GM18505 (cell line): ENCODE results near the gene CNOT2.

Experiments
- ATAC-seq: cut with Tn5 transposase; IDR thresholded peaks from one replicate; pipeline ENCODE4 v1.9.1; 2021; ENCODE audit not compliant: unreplicated experiment
- POLR2A ChIP-seq: IDR thresholded peaks from 4 replicates; pipeline ENCODE4 v1.6.1; 2011; ENCODE audit warnings: borderline replicate concordance; ENCODE audit not compliant: insufficient read depth, insufficient read length; ENCODE audit errors: extremely low read depth

CNOT2 gene

DNA sequence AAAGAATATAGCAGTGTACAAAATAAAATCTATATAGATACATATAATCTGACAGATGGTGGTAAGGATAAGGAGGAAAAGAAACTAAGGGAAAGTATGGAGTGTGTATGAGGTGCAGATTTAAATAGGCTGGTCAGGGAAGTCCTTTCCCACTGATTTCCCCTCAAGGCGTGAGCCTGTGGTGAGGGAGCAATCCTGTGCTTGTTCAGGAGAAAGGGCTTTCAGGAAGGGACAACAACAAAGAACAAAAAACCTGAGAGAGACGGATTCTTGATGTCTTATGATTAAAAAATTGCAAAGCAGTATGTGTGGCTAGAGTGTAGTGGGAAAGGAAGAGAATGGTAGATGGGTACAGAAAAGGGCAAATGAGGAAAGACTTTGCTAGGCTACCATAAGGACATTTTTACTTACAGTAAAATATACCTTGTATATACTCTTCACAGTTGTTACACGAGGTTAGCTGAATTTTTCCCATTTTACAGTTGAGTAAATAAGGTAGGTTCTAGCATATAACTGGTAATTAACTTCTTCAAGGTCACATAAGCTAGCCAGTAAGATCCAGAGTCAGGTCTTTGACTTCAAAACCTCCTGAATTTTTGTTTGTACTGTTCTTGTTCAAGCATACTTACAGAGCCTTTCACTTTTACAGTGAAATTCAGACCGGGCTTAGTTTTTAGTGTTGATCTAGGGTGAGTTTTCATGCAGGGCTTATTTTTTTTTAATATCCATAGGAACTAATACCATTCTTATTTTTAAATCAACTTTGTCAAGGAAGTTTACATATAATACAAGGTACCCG, 15.6 kb downstream of the CNOT2 start:
- ATAC-seq, result no peak
- TF ChIP-seq POLR2A, result no peak

DNA sequence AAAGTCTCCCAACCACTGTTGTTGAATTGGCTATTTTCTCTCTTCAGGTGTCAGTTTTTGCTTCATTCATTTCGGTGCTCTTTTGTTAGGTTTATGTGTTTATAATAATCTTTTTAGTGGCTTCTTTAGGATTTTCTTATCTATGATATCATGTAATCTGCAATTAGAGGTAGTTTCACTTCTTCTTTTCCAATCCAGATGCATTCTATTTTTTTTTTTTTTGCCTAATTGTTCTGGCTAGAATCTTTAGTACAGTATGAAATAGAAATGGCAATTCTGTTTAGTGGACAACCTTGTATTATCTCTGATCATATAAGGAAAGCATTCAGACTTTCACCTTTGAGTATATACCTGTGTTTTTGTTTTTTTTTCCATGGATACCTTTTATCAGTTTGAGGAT, 17.4 kb downstream of the CNOT2 start:
- TF ChIP-seq POLR2A, result no peak

DNA sequence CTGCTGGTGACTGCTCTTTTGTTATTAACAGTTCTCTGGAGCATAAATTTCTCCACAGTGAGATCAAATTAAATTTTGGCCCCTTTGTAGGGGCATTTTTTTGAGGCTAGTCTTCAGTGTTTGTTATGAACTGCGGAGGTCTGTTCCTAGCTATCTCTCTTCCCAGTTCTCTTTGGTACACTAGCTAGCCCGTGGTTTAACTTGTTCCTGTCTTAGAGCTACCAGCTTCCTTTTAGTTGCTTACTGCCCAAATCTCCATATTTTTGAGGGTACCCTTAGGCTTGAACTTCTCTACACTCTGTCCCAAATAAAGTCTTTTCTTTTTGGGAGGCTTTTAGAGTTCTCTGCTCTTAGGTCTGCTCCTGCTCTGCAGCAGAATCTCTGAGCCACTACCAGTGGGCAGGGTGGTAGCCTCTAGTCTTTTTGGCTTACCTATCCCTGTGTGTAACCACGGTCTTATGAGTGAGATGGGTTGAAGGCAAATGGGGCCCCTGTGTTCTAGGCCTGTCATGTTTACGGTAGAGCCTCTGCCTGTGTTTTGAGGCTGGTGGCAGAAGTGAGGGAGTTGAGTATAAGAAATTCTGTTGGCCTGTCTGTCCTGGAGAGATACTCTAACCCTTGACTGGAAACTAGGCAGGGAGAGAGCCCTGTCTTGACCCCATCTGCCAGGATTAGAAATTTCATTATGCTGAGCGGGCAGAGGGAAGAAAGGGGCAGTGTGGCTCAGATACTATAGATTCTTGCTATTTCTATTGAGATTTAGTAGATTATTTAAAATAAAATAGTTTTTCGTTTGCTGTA, 21.0 kb downstream of the CNOT2 start:
- no peak for TF ChIP-seq POLR2A
- no peak for ATAC-seq

More for the DNA sequence above, 17.4 kb downstream of the CNOT2 start:
- ATAC-seq, result peak; percentile 61

DNA sequence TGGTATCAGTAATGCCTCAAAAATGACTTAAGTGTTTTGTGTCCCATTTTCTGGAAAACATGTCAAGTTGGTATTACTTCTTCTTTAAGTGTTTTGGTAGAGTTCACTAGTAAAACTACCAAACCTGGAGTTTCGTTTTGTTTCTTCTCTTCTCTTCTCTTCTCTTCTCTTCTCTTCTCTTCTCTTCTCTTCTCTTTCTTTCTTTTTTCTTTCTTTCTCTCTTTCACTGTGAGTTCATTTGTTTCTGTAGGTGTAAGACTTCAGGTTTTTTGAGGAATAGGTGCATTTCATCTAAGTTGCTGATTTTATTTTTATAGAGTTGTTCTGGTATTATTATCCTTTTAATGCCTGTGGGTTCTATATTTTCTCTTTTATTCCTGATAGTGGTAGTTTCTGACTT, 21.9 kb downstream of the CNOT2 start:
- no peak for TF ChIP-seq POLR2A
- no peak for ATAC-seq

DNA sequence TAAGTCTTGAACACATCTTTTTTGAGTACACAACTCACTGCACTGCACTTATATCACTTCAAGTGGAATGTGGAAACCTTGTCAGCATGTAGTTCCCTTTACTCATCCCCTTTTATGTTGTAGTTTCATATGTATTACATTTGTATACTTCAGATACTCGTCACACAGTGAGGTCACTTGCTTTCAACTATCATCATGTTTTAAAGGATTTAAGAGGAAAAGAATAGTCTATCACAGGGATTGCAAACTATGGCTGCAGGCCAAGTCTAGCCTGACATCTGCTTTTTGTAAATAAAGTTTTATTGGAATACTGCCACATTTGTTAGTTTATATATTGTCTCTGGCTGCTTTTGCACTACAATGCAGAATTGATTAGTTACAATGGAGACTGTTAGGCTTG, 24.3 kb downstream of the CNOT2 start:
- TF ChIP-seq POLR2A, result no peak
- no peak for ATAC-seq

DNA sequence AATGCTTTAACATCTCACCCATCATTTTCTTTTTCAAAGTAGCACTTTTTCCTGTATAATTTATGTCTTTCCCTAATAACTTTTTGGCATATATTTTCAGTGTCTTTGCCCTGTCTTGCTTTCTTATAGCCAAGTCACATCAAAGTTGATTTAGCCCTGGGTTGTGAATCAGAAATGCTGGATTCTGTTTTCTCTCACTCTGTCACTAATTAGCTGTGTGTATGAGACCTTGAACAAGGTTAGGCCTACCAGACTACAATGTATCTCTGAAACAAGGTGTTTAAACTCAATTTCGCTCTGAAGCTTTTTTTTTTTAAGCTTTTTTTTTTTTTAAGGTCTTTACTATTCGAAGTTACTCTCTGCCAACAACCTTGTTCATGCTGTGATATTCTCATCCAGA, 25.7 kb downstream of the CNOT2 start:
- no peak for TF ChIP-seq POLR2A
- no peak for ATAC-seq

DNA sequence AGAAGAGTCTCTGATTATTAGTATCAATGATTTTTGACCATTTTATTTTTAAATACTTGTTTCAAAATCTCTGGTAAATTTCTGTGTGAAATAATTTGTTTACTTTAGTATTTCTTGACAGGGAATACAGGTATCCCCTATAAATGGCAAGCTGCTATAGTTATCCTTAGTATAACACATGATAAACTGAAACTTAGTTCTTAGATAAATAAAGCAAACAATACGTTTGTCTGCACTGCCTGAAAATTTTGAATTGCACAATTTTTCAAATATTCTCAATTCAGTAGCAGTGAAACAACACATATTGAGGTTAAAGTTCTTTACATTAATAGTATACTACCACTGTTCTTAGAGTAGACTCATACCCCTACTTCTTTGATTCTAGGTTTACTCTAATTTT, 26.9 kb downstream of the CNOT2 start:
- ATAC-seq, result no peak
- no peak for TF ChIP-seq POLR2A

DNA sequence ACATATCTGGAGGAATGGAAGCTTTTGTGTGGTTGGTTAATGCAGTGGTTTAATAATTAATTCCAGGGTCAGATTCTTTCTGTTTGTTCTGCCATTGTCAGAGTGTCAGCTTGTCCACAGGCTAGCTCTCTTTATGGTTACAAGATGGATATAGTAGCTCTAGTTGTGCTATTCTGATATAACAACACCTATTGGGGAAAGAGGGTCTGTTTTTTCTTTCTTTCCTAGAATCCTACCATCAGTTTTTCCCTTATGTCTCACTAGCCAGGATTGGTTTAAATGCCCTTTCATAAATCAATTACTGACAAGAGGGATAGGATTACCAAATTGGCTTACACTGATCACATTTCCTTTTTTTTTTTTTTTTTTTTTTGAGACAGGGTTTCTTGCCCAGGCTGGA, 27.8 kb downstream of the CNOT2 start:
- TF ChIP-seq POLR2A, result no peak
- no peak for ATAC-seq

DNA sequence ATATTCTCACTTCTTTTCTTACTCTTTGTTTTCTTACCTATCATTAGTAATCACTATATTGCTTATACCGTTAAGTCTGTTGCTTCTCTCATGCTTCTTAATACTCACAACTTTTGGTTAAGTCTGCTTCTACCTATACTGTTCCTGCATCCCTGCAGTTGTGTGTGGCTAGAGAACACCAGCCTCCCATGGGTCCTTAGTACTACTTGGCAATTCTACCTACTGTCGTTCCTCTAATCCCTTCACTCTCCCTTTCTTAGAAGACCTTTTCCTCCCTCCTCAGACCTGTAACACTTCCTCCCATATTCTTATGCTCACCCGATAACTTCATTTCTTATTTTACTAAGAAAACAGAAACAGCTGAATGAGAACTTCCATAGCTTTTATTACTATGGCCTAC, 29.3 kb downstream of the CNOT2 start:
- no peak for TF ChIP-seq POLR2A
- no peak for ATAC-seq

DNA sequence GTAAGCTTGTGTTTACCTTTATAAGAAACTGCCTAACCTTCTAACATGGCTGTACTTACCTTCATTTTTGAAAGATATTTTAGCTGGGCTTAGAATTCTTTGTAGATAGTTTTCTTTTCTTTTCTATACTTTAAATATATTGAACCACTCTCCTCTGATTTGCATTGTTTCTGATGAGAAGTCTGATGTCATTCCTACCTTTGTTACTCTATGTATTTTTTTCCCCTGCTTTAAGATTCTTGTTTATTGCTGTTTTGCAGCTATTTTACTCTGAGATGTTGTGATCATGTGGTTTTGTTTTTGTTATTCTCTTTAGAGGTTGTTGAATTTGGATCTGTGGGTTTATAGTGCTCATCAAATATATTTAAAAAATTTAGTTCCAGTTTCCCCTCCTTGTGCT, 31.8 kb downstream of the CNOT2 start:
- no peak for TF ChIP-seq POLR2A
- ATAC-seq, result no peak

DNA sequence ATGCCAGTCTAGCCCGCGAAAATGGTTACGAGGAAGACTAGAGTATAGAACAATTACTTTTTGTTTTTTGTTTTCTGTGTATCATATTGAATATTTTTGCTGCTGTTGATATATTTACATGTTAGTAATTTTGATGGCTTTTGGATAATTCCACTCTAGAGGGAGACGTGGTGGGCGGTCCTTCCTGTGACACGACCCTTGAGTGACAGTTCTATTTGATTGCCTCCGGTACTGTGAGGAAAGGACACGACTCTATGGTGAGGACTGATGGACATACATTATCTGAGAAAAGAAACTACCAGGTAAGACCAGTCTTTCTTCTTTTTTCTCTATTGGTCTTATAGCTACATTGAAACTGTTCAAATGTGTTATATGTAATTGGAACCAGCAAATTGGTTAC, 34.7 kb downstream of the CNOT2 start:
- no peak for ATAC-seq

DNA sequence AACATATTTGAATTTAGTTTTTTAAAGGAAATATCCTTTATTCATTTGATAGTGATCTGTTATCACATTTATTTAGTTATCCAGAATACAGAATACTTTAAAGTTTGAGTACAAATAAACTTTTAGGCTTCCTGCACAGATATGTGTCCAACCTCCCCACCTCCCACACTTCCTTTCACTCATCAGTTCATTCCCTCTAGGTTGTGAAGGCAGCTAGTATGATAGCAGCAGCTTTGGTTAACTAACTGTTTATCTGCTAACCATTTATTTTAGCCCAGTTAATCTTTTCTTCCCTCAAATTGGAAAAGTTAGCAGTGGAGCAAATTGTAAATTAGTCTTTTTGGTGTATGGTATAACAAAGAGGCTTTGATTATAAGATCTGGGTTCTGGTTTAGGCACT, 35.7 kb downstream of the CNOT2 start:
- TF ChIP-seq POLR2A, result no peak

More for the DNA sequence above, 34.7 kb downstream of the CNOT2 start:
- no peak for TF ChIP-seq POLR2A

DNA sequence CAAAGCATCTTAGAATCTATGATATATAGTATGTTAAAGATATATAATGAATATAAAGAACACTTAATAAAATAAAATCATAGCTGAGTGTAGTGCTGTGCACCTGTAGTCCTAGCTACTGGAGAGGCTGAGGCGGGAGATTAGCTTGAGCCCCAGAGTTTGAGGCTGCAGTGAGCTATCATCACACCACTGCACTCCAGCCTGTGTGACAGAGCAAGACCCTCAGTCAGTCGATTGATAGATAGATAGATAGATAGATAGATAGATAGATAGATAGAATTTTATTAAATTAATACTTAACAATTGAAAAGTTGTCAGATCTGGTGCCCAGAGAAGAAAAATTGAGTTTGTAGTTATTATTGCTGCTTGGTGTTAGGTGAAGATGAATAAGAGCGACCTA, 40.0 kb downstream of the CNOT2 start:
- ATAC-seq, result no peak
- no peak for TF ChIP-seq POLR2A

More for the DNA sequence above, 35.7 kb downstream of the CNOT2 start:
- ATAC-seq, result no peak

DNA sequence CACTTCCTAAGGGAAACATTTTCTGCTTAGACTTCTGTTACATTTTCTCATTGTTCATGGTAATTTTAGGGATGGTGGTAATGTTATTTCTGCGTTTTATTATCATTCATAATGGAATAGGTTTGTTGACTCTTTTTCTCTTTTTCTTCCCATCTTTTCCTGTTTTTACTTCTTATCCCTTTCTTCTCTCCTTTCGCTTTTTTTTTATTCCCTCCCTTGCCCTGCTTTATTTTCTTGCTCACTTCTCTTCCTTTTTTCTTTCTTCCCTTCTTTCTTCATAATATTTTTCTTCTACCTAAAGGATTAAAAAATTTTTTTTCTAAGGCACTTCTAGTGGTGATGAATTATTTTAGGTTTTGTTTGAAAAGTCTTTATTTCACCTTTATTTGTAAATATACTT, 45.6 kb downstream of the CNOT2 start:
- no peak for ATAC-seq
- no peak for TF ChIP-seq POLR2A
